Tibial artery (tissue), 4 donors: ENCODE measurements around the gene PYGB.
A peak's percentile ranks its signal among the peaks of the same experiment; 100 is the strongest.

ENCODE experiments used
- DNase-seq, 2 donors: peaks; one replicate each; pipeline ENCODE4 v3.0.0-alpha.2; 2019
- H3K27ac ChIP-seq, 2 donors: fragments of 200-600 bp; sonication (generic) in 1 of 2; 1 replicate in 1 of 2; 2 replicates in 1 of 2; pipeline ENCODE4 v1.5.1; 2018 to 2019; ENCODE audit warnings: mild to moderate bottlenecking in 1 of 2
- H3K27me3 ChIP-seq, 2 donors: fragments of 200-600 bp; sonication (generic) in 1 of 2; one replicate each; pipeline versions ENCODE4 v1.5.1 to v1.6.0; 2016 to 2019
- H3K36me3 ChIP-seq, 3 donors: fragments of 200-600 bp; sonication (generic) in 2 of 3; one replicate each; pipeline ENCODE4 v1.5.1; 2016 to 2019; ENCODE audit warnings: mild to moderate bottlenecking in 2 of 3
- H3K4me1 ChIP-seq, 4 donors: fragments of 200-600 bp; sonication (generic) in 2 of 4; 1 replicate in 3 of 4; 2 replicates in 1 of 4; pipeline ENCODE4 v1.5.1; 2016 to 2019
- H3K4me3 ChIP-seq, 2 donors: fragments of 200-600 bp; sonication (generic) in 1 of 2; 1 replicate in 1 of 2; 2 replicates in 1 of 2; pipeline ENCODE4 v1.5.1; 2018 to 2019; ENCODE audit warnings: mild to moderate bottlenecking in 2 of 2
- H3K9me3 ChIP-seq, 3 donors: fragments of 200-600 bp; sonication (generic) in 1 of 3; one replicate each; pipeline ENCODE4 v1.5.1; 2016 to 2019
- CTCF ChIP-seq, 2 experiments: fragments of 200-600 bp in 1 of 2; fragments of 450-650 bp in 1 of 2; IDR thresholded peaks; one replicate each; pipeline ENCODE4 v1.5.1; 2017 to 2019; ENCODE audit warnings: antibody characterized with exemption in 2 of 2, mild to moderate bottlenecking in 1 of 2, moderate library complexity in 1 of 2
- intact Hi-C: fragments of 100-400 bp; cut with DNase I; formaldehyde crosslinking; loops from one replicate; pipeline ENCODE4 v1.15.0; 2023; ENCODE audit warnings: low total_unique reads

The PYGB gene

DNA sequence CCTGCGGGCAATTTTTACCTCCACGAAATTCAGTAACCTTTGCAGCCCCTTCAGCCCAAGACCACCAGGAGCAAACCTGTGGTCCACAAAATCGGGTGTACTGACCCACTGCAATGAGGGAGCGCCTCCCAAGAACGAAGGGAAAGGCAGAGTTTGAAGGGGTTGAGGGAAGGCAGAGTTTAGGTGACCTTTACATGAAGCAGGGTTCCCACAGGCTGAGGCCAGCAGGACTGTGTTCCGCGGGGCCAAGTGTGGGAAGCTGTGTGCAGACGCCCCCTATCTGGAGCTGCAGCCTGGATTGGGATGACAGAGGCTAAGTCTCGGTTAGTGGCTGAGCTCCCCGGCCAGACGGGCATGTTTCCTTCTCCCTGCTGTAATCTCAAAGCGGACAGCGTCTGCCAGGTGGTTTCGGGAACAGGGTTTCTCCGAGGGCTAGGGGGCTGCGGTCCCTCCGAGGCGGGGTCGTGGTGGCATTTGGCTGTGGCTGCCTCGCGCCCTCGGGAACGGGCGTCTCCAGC lies 826 bp upstream of the PYGB start:
- DNase-seq: peak; percentile 82 to 86
- H3K4me1 ChIP-seq: peaks cover 0 to 37% (median 30%) of the 10 kb centered on the region in 4 donors
- H3K36me3 ChIP-seq: no peaks in the 10 kb centered on the region
- TF ChIP-seq CTCF (IDR thresholded peaks at IDR 0.05): peak in 1 of 2 experiments; percentile 54
- peak overlapping the region; percentile 81 to 92 for H3K4me3 ChIP-seq
- H3K27ac ChIP-seq: peak overlapping the region; percentile 98 to 99
- H3K9me3 ChIP-seq: no peaks in the 10 kb centered on the region
- H3K27me3 ChIP-seq: no peaks in the 10 kb centered on the region
- intact Hi-C loops: loop anchor here (5.0 kb wide), 2 partner anchors 50 to 170 kb away; partner anchors contain the start of gene ENTPD6

DNA sequence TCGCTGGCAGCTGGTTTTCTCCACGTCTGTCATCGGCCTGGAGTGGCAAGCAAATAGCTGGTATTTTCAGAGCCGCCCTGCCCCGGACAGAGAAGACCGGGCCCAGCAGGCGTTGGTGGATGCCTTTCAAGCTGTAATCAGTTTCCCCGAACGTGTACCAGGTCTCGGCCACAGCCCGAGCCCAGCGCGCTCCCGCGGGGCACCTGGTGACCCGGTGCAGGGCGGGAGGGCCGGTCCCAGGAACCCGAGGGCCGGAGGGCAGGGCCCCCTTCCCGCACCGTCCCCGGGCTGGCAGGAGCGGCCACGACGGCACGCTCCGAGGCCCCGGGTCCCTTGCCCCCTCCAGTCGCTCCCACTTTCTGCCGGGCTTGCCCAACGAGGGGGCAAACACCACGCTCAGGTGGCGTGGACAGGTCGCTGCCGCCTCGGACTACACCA lies 348 bp upstream of the PYGB start:
- peak; percentile 66 to 83 for DNase-seq
- intact Hi-C loops: loop anchor here (5.0 kb wide), 2 partner anchors 50 to 170 kb away; partner anchors contain the start of gene ENTPD6
- H3K27me3 ChIP-seq: no peaks in the 10 kb centered on the region
- peaks cover 0 to 41% (median 35%) of the 10 kb centered on the region in 4 donors for H3K4me1 ChIP-seq
- TF ChIP-seq CTCF (IDR thresholded peaks at IDR 0.05): no peak
- no peaks in the 10 kb centered on the region for H3K36me3 ChIP-seq
- H3K27ac ChIP-seq: peak overlapping the region; percentile 98 to 99
- peak overlapping the region; percentile 81 to 92 for H3K4me3 ChIP-seq
- no peaks in the 10 kb centered on the region for H3K9me3 ChIP-seq

DNA sequence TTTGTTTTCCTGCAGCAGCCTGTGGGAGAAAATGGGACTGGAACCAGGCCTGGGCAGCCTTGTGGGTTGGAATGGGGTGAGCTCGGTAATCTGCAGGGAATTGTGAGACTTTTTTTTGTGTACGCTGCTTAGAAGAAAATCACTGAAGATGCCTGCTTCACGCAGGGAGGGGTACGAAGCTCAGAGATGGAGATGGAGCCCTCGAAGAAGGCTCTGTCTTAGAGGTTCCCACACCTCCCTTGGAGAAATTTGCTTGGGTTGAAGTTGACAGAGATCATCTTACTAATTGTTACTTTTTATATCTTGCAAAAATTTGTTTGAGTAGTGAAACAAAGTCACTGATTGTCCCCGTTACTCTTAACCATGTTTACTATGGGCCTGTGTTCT lies 894 bp downstream of the PYGB start:
- DNase-seq: no peak
- Histone ChIP-seq H3K36me3 (no peaks in the 10 kb centered on the region), H3K9me3 (no peaks in the 10 kb centered on the region), H3K4me1 (peaks cover 4 to 52% (median 44%) of the 10 kb centered on the region in 4 donors), H3K27ac (peak overlapping the region; percentile 98 to 99), H3K27me3 (no peaks in the 10 kb centered on the region), H3K4me3 (peak overlapping the region; percentile 81 to 92)
- no peak for TF ChIP-seq CTCF (IDR thresholded peaks at IDR 0.05)
- intact Hi-C loops: loop anchor here (5.0 kb wide), 2 partner anchors 51 to 171 kb away; partner anchors contain the start of gene ENTPD6

DNA sequence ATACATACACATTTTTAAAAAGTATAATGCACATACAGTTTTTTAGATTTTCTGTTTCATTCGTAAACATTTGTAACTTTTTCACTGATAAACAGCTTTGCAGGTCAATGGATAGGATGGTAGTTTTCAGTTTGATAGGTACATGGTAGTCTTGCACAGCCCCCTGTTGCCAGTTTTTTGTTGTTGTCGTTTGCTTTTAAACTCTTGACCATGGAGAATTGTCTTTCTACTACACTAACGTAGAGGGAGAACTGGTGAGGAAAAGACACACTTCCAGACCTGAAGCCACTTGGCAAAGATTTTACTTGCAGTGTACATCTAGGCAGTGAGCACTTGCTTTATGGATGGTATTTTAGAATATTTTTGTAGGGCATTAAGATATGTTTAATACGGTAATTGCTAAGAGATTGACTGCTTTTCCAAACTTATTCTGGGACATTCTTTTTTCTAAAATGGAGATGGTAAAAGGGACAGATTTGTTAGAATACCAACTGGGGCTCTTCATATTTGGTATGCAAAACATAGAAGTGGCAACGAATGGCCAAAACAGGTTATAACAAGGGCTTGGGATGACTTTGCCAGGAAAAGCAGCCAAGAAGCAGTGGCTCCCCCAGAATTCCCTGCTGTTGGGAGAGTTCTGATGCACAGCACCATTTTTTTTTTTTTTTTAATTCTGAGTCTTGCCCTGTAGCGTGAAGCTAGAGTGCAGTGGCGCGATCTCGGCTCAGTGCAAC lies 1.5 kb downstream of the PYGB start:
- H3K9me3 ChIP-seq: no peaks in the 10 kb centered on the region
- no peaks in the 10 kb centered on the region for H3K36me3 ChIP-seq
- H3K27ac ChIP-seq: peak overlapping the region; percentile 98 to 99
- intact Hi-C loops: loop anchor here (5.0 kb wide), 2 partner anchors 52 to 172 kb away; partner anchors contain the start of gene ENTPD6
- no peak for TF ChIP-seq CTCF (IDR thresholded peaks at IDR 0.05)
- H3K4me1 ChIP-seq: peaks cover 4 to 58% (median 47%) of the 10 kb centered on the region in 4 donors
- peak overlapping the region; percentile 81 to 92 for H3K4me3 ChIP-seq
- peak in 1 of 2 donors; percentile 78 for DNase-seq
- no peaks in the 10 kb centered on the region for H3K27me3 ChIP-seq

GRCh38 chr20:25250508-25250907 lies 2.6 kb downstream of the PYGB start:
- Histone ChIP-seq H3K36me3 (no peaks in the 10 kb centered on the region), H3K9me3 (no peaks in the 10 kb centered on the region), H3K4me3 (peak overlapping the region; percentile 81 to 92), H3K4me1 (peaks cover 4 to 70% (median 59%) of the 10 kb centered on the region in 4 donors), H3K27ac (peak overlapping the region; percentile 98 to 99), H3K27me3 (no peaks in the 10 kb centered on the region)
- DNase-seq: peak in 1 of 2 donors; percentile 48
- TF ChIP-seq CTCF (IDR thresholded peaks at IDR 0.05): no peak
- intact Hi-C loops: loop anchor here (5.0 to 10.0 kb wide), 2 partner anchors 193 to 256 kb away; partner anchors contain the start of genes ACSS1 and APMAP
